Erythroblast (primary cell): ENCODE measurements around the gene PRR29.

Experiments used
- GATA1 ChIP-seq: IDR thresholded peaks from 2 replicates; pipeline ENCODE4 v1.6.1; 2011; ENCODE audit warnings: low read depth, mild to moderate bottlenecking, control low read depth, low read length, moderate library complexity
- POLR2A ChIP-seq: IDR thresholded peaks from 2 replicates; pipeline ENCODE4 v1.6.1; 2011; ENCODE audit warnings: mild to moderate bottlenecking, low read length

DNA sequence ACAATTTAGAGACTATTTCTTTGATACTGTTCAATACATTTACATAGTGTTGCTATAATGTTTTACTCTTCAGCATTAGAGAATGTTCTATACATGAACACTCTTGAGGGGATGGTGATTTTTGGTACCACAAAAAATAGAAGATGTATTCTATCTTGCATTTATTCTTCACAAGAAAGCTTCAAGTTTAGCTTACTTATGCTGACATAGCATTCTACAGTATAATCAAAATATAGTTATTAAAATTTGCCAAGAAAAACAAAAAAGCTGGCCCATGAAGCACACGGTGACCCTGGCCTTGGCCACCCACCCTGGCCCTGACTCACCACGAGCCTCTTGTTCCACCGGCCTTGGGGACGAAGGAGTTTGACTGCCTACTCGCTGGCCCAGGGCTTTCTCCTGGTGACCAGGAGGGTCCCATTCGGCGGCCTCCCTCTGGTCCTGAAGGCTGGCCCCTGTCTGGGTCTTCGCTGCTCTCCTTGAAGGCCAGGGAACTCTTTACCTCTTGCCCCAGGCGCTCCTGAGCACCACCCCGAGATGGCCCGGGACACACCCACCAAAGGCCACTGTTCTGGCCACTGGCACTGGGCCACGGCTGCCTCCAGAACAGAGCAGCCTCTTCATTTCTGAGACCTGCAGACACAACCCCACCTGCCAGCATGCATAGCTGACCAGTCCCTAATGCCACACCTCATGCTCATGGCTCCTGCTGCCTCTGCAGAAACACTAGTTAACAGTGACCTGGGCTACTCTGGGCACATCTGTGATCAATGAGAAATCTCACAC is 44.7 kb downstream of the PRR29 start:
- TF ChIP-seq POLR2A (no peak), GATA1 (no peak)
